Kidney (tissue), 14 donors: ENCODE measurements around the gene LYZ. TPM values are rescaled to one million over a fixed set of nuclear protein-coding genes. Genes with fewer than 3 reads are reported as not detected.

Experiments used
- DNase-seq, 5 donors: peaks; one replicate each; pipeline ENCODE4 v3.0.0-alpha.2; 2013 to 2020
- FAIRE-seq: peaks from 2 replicates; lab custom pipeline; 2012; peaks lifted over from hg19 to GRCh38; lab: Jason Lieb, UNC
- H3K27ac ChIP-seq, 2 donors: one replicate each; pipeline ENCODE4 v1.7.0; 2013; ENCODE audit warnings: low read depth in 2 of 2, low read length in 2 of 2, inconsistent platforms in 1 of 2
- H3K27me3 ChIP-seq: one replicate; pipeline ENCODE4 v1.7.1; 2013; ENCODE audit warnings: low read length, inconsistent platforms; ENCODE audit not compliant: control insufficient read depth, insufficient read depth
- H3K36me3 ChIP-seq, 3 donors: one replicate each; pipeline versions ENCODE4 v1.7.0 to v1.7.1; 2013; ENCODE audit warnings: low read length in 3 of 3, control low read depth in 1 of 3, inconsistent platforms in 1 of 3; ENCODE audit not compliant: insufficient read depth in 3 of 3, control insufficient read depth in 2 of 3
- H3K4me1 ChIP-seq, 3 donors: one replicate each; pipeline versions ENCODE4 v1.7.0 to v1.7.1; 2013; ENCODE audit warnings: low read length in 3 of 3, inconsistent platforms in 1 of 3, low read depth in 1 of 3; ENCODE audit not compliant: control insufficient read depth in 2 of 3, insufficient read depth in 2 of 3
- H3K4me3 ChIP-seq, 3 donors: one replicate each; pipeline versions ENCODE4 v1.7.0 to v1.8.1; 2013; ENCODE audit warnings: low read length in 3 of 3, control low read depth in 1 of 3, inconsistent platforms in 1 of 3
- H3K9ac ChIP-seq, 3 donors: one replicate each; pipeline versions ENCODE4 v1.7.0 to v1.7.1; 2013; ENCODE audit warnings: low read length in 3 of 3, control low read depth in 1 of 3, inconsistent platforms in 1 of 3
- H3K9me3 ChIP-seq, 3 donors: one replicate each; pipeline versions ENCODE4 v1.7.0 to v1.7.1; 2013; ENCODE audit warnings: low read length in 3 of 3, control low read depth in 1 of 3, inconsistent platforms in 1 of 3; ENCODE audit not compliant: control insufficient read depth in 2 of 3, insufficient read depth in 1 of 3
- intact Hi-C: fragments of 100-400 bp; cut with DNase I; formaldehyde crosslinking; loops from one replicate; pipeline ENCODE4 v1.11.1; 2022
- polyA plus RNA-seq: library from polyadenylated mRNA; stranded (reverse); fragments of 350-450 nt; fragmentation: Illumina TruSeq; extraction: RNeasy Lipid Tissue Mini Kit (QIAGEN cat#74804); gene quantifications from one replicate; pipeline ENCODE4 v1.2.3, GENCODE V29; 2014; ENCODE audit warnings: low read depth, low replicate concordance; ENCODE audit not compliant: insufficient read depth
- total RNA-seq: library from RNA; stranded (reverse); fragmentation: NEBNext Ultra II Directional; extraction: Animal tissue kit (Norgen Biotek cat#: 25700); gene quantifications from one replicate; pipeline ENCODE4 v1.2.1, GENCODE V29; 2021
- TF ChIP-seq, protein P1 (sequence below): IDR thresholded peaks from 3 replicates; pipeline ENCODE4 v1.5.1; 2012; ENCODE audit warnings: mild to moderate bottlenecking, moderate library complexity, borderline replicate concordance; ENCODE audit not compliant: insufficient read depth; ENCODE audit errors: extremely low read depth
- donor health status: control.
- donor health status: control.
- donor health status: control.
- donor health status: control.
- donor health status: control.
- donor health status: DM: yes; HTN: yes; CAD: no.
- donor health status: Normal renal cell carcinoma (clear cell type).

The LYZ gene
- total and polyA plus RNA-seq, 2 donors from 2014 or later, result 7.1 to 70.9 TPM

- Histone ChIP-seq H3K36me3 (no peaks in the 10 kb centered on the region), H3K27me3 (no peaks in the 10 kb centered on the region), H3K4me1 (peaks cover 0 to 7% (median 0%) of the 10 kb centered on the region in 3 donors), H3K9me3 (no peaks in the 10 kb centered on the region), H3K9ac (no peak overlapping the region), H3K27ac (no peak overlapping the region), H3K4me3 (no peak overlapping the region)
- FAIRE-seq (no peak), DNase-seq (no peak)
- TF ChIP-seq, protein P1, sequence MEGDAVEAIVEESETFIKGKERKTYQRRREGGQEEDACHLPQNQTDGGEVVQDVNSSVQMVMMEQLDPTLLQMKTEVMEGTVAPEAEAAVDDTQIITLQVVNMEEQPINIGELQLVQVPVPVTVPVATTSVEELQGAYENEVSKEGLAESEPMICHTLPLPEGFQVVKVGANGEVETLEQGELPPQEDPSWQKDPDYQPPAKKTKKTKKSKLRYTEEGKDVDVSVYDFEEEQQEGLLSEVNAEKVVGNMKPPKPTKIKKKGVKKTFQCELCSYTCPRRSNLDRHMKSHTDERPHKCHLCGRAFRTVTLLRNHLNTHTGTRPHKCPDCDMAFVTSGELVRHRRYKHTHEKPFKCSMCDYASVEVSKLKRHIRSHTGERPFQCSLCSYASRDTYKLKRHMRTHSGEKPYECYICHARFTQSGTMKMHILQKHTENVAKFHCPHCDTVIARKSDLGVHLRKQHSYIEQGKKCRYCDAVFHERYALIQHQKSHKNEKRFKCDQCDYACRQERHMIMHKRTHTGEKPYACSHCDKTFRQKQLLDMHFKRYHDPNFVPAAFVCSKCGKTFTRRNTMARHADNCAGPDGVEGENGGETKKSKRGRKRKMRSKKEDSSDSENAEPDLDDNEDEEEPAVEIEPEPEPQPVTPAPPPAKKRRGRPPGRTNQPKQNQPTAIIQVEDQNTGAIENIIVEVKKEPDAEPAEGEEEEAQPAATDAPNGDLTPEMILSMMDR, result no peak
- intact Hi-C loops, result no loop called here
These were observed 4.1 kb upstream of the LYZ start for GRCh38 chr12:69343885-69344612.

DNA sequence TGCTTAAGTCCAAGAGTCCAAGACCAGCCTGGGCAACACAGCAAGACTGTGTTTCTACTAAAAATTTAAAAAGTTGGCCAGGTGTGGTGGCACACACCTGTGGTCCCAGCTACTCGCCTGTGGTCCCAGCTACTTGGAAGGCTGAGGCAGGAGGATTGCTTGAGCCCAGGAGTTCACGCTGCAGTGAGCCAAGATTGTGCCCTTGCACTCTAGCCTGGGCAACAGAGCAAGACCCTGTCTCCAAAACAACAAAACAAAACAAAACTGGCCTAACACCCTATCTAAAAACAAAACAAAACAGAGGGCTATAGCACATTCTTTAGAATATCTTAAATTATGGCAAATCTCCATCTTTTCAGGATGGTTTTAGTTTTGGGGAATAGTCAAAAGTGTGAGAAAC, 3.1 kb upstream of the LYZ start:
- Histone ChIP-seq H3K27ac (no peak overlapping the region), H3K36me3 (no peaks in the 10 kb centered on the region), H3K9ac (no peak overlapping the region), H3K9me3 (no peaks in the 10 kb centered on the region), H3K4me1 (peaks cover 0 to 7% (median 0%) of the 10 kb centered on the region in 3 donors), H3K27me3 (no peaks in the 10 kb centered on the region), H3K4me3 (no peak overlapping the region)
- intact Hi-C loops, result no loop called here
- FAIRE-seq (no peak), DNase-seq (no peak)
- TF ChIP-seq, protein P1, result no peak

DNA sequence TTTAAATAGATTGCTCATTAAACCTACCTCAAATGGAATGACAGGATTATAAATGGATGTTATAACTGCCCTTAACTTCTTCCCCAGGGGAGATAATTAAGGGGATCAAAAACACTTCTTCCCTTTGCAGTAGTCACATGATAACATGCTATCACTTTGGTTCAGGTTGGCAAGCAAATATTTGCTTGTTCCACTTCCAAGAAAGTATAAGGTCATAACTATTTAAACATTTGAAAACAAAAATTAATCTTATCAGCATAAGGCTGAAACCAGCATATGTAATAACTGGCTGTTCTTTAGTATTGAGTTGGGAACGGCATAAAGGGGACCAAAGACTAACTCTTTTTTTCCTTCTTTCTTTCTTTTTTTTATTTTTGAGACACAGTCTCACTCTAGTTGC, 2.4 kb upstream of the LYZ start:
- peaks cover 0 to 4% (median 0%) of the 10 kb centered on the region in 3 donors for H3K4me1 ChIP-seq
- no peak overlapping the region for H3K9ac ChIP-seq
- TF ChIP-seq, protein P1, result no peak
- no peaks in the 10 kb centered on the region for H3K27me3 ChIP-seq
- H3K36me3 ChIP-seq, result no peaks in the 10 kb centered on the region
- no peak for DNase-seq
- intact Hi-C loops, result no loop called here
- no peak for FAIRE-seq
- no peak overlapping the region for H3K4me3 ChIP-seq
- no peak overlapping the region for H3K27ac ChIP-seq
- no peaks in the 10 kb centered on the region for H3K9me3 ChIP-seq
